Tibial nerve (tissue), 3 donors: ENCODE measurements around the gene HCN1.

Experiments
- CTCF ChIP-seq, 5 experiments: fragments of 200-600 bp in 3 of 5; fragments of 450-650 bp in 2 of 5; sonication (generic) in 3 of 5; IDR thresholded peaks; one replicate each; pipeline ENCODE4 v1.5.1; 2016 to 2019; ENCODE audit warnings: antibody characterized with exemption in 5 of 5, mild to moderate bottlenecking in 3 of 5, moderate library complexity in 2 of 5
- POLR2A ChIP-seq, 2 donors: fragments of 450-650 bp; IDR thresholded peaks; one replicate each; pipeline ENCODE4 v1.6.1; 2017; ENCODE audit warnings: antibody characterized with exemption in 2 of 2, mild to moderate bottlenecking in 2 of 2, moderate library complexity in 2 of 2

- no peak for TF ChIP-seq CTCF (IDR thresholded peaks at IDR 0.05)
- TF ChIP-seq POLR2A (IDR thresholded peaks at IDR 0.05) = no peak
Observed at GRCh38 chr5:45262061-45262590, 434.1 kb downstream of the HCN1 start.
